ENCODE data around the gene TMEM247.
A peak's percentile ranks its signal among the peaks of the same experiment; 100 is the strongest.

TMEM247 gene

DNA sequence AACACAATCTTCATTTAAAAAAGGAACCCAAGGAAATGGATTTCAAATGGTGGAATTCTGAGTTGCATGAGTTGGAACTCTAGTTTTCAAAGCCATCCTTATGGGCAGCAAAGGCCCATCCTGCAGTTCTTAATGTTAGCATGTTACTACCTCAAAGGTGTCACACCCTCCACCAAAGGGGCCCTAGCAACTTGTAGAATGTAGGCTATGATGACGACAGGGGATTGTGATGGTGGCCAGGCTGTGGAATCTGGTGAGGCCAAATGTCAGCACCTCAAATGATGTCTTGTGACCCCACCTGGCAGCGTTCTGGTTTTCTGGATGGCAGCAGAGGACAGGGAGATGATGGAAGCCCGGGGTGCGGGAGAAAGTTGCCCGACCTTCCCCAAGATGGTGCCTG is at the start of gene TMEM247:
Gene TMEM247, plus strand, starts transcription at position 301 of the 400 bp plus-strand sequence.
- no peak for DNase-seq

DNA sequence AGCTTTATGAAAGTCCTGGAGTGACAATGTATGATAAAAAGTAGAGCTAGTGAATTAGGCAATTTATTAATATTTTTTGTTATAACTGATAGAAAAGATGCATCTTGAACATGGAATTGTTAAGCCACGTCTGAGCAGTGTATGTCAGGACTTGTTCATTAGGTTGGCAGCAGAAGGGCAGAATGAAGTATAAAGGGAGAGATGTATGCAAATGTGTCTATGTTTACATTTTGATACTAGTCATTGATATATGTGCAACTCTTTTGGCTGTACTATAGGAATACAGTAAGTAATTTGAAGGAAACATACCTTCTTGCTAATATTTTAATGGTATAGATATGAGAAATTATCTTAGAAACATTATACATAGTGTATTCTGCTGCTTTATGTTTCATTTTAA is 49.0 kb upstream of the TMEM247 start:
- DNase-seq: peak; percentile 47

GRCh38 chr2:46430992-46431391 is 48.4 kb upstream of the TMEM247 start:
- no peak for DNase-seq

DNA sequence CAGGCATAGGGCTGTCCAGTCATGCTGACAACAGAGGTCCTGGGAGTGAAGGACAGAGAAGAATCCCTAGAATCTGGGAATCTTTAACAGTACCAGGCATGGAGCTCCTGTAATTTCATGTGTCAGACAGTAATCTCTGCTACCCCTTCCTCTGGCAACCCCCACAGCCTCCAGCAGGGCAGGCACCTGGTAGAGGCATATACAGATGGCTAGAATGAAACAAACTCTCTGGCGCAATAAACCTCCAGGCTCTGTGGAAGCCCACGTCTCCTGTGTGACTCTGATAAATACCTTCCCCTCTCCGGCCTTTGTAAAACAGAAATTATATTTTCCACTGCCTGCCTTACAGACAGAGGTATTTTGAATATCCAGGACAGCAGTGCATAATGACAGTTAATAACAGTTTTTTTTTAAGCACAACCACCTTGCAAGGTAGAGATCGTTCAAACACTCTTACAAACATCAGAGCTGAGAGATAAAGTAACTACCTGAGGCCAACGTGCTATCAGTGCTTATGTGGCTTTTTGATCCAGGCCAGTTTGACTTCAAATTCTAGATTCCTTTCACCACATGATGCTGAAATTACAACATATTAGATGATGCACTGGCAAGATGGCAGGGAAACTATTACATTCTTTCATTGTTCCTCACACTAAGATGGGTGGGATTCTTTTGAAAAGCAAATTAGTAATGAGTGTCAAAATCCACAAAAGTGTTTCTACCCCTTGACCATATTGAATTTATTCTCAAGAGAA is 47.7 kb upstream of the TMEM247 start:
- DNase-seq: peak; percentile 23

GRCh38 chr2:46434851-46435273 is 44.5 kb upstream of the TMEM247 start:
- DNase-seq: no peak

DNA sequence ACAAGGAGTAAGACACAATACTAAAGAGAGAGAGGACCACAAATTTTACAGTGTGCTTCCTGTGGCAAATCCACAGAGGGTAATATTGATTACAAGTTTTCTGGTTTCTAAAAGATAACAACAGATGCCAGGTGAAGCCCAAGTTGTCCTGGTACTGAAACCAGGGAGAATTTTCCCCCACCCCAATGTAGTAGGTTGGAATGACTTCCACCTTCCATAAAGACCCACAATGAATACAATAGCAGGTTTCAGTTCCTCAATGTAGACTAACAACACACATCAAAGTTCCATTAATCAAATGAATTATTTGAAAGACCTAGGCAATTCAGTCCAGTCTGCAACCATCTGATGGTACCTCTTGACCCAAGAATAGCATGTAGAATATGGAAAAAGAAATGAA is 44.0 kb upstream of the TMEM247 start:
- no peak for DNase-seq

GRCh38 chr2:46435796-46436360 is 43.5 kb upstream of the TMEM247 start:
- no peak for DNase-seq

DNA sequence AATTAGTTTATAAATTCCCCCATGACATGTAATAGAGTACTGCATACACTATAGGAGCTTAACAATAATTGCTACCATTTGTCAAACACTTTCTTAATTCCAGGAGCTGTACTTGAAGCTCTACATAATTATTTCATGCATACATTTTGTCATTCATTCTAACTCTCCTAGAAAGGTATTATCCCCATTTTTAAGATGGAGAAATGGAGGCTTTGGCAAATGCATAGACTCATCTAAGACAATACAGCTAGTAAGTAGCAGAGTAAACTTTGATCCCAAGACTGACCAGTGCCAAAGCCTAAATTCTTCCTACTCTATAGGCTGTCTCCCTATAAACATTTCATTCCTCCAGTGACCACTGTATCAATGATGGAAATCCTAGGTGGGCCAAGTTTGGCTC is 42.6 kb upstream of the TMEM247 start:
- DNase-seq: no peak

GRCh38 chr2:46438102-46438501 is 41.3 kb upstream of the TMEM247 start:
- no peak for DNase-seq

DNA sequence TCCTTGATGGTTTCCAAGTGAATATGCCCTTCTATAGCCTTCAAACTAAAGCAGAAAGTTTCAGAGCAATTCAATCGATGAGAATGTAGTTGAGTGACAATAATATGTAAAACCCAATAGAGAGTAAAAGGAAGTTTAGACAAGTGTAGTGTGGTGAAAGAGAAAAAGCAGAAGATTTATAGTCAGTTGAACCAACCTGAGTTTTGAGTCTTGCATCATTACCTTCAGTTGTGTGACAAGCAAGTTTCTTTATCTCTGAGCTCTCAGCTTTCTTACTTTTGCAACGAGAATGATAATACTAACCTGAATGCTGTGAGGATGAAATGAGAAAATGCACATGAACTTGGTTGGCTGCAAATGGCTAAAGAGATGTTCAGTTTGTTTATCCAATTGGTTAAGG is 40.6 kb upstream of the TMEM247 start:
- DNase-seq: no peak

DNA sequence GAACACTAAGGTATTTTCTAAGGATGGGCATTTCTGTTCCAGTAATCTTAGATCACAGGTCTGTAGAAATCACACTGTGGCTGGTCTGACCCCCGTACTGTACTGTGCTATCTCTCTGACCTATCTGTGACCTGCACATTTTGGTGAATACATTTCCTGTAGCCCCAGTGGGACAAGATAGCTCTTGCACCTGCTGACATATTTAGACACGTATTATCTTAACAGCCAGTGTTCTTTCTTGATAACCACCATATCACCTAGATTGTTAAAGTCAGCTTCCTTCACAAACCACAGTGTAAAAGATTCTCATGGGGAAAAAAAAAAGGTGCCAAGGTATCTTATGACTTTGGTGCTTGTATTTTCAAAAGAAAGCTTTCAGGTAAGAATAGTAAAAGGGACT is 39.8 kb upstream of the TMEM247 start:
- DNase-seq: no peak

DNA sequence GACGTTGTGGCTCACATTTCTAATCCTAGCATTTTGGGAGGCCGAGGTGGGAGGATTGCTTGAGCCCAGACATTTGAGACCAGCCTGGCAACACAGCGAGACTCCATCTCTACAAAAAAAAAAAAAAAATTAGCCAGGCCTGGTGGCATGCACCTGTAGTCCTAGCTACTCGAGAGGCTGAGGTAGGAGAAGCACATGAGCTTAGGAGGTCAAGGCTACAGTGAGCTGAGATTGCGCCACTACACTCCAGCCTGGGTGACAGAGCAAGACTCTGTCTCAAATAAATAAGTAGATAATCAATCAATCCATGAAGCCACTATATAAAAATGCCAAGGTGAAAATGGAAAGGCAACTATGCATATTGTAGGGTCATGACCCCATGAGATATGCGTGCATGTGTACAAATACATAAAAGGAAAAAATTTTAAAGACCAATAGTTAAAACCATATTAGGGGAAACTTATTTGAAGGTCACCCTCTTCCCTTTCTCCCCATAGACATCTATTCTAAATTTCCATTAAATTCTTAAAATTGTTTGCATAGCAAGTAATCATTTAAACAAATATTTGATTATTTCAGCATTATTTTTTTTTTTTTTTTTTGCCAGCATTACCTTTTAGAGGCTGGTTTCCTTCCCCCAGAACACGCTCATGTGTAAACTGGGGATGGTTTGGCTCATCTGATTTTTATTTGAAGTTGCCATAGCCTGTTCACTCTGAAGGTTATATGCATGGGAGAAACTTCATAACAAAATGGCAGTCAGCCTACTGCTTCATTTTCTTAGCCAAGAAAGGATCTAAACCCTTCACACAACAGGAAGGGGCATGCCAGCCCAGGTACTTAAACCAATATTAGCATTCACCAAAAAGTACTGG is 37.3 kb upstream of the TMEM247 start:
- DNase-seq: no peak

DNA sequence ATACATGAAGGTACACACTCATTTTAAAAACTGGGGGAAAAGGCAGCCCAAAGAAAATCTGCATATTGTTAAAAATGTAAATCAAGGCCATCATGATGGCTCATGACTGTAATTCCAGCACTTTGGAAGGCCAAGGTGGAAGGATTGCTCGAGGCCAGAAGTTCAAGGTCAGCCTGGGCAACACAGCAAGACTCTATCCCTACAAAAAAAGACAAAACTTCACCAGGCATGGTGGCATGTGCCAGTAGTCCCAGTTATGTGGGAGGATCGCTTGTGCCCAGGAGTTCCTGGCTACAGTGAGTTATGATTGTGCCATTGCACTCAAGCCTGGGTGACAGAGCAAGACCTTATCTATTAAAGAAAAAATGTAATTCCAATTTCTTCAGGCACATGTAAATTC is 34.6 kb upstream of the TMEM247 start:
- DNase-seq: no peak

DNA sequence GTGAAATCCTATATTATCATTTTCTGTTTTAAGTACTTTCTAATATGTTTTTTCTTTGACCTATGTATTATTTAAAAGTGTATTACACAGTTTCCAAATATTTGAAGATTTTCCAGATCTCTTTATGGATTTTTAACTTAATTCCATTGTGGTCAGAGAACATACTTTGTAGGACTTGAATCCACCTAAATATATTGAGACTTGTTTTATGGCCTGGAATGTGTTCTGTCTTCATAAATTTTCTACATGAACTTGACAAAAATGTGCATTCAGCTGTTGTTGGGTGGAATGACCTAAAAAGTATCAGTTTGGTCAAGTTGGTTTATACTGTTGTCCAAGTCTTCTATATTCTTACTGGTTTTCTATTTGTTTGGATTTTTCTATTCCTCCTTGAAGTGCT is 33.8 kb upstream of the TMEM247 start:
- DNase-seq: no peak

- DNase-seq: no peak
Measured at GRCh38 chr2:46446871-46447568, 32.3 kb upstream of the TMEM247 start.

DNA sequence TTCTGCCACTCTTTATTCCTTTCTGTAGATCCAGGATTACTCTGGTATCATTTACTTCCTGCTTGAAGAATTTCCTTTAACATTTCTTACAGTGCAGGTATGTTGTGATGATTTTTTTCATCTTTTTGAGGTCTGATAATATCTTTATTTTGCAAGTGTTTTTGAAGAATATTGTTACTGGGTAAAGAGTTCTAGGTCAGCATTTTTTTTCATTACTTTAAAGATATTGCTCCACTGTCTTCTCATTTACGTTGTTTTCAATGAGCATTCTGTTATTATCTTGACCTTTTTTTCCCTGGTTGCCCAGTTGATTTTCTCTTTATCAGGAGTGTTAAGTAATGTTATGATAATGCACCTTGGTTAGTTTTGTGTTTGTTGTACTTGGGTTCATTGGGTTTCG is 31.7 kb upstream of the TMEM247 start:
- DNase-seq: no peak

- DNase-seq: no peak
Measured at GRCh38 chr2:46448111-46448510, 31.3 kb upstream of the TMEM247 start.

GRCh38 chr2:46448641-46449040 is 30.7 kb upstream of the TMEM247 start:
- no peak for DNase-seq

GRCh38 chr2:46449700-46450099 is 29.7 kb upstream of the TMEM247 start:
- no peak for DNase-seq

DNA sequence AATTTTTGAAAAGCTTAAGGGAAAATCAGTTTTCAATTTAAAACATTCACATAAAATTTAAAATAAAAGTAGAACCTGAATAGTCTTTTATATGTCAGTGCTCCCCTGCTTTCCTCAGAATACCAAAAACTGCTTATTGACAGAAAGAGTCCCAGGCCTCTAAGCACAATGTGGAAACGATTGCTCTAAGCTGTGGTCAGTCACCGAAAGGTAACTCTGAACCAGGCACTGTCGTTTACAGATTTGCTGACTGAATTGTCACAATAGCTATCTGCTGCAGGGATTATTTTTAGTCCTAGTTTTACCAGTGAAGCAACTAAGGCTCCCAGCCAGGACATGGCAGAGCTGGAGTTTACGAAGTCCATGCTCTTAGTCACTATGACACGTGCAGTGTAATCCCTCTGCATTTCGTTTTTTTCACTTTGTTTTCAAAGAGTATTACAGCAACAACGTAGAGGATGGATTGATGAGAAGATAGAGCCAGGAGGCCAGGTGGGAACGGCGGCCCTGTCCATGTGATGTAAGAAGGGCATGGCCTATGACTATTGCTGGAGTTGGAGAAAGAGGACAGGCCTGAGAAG is 28.1 kb upstream of the TMEM247 start:
- DNase-seq: no peak

- DNase-seq: no peak
Measured at GRCh38 chr2:46456789-46457188, 22.6 kb upstream of the TMEM247 start.

- DNase-seq: no peak
Measured at GRCh38 chr2:46458763-46459500, 20.4 kb upstream of the TMEM247 start.

All from NCI-H526 treated with DMSO at 0.1 percent for 48 hours (cell line).